Stomach smooth muscle (tissue), 2 donors: ENCODE data around the gene OAS3.

ENCODE experiments used
- H3K27ac ChIP-seq: one replicate; pipeline ENCODE4 v1.7.0; 2013; ENCODE audit warnings: mild to moderate bottlenecking, low read length, inconsistent platforms
- H3K27me3 ChIP-seq, 2 donors: one replicate each; pipeline ENCODE4 v1.7.0; 2013; ENCODE audit warnings: low read length in 2 of 2; ENCODE audit not compliant: insufficient read depth in 2 of 2, control insufficient read depth in 1 of 2
- H3K36me3 ChIP-seq, 2 donors: one replicate each; pipeline ENCODE4 v1.7.0; 2013; ENCODE audit warnings: low read length in 2 of 2; ENCODE audit not compliant: control insufficient read depth in 2 of 2, insufficient read depth in 2 of 2
- H3K4me1 ChIP-seq: one replicate; pipeline ENCODE4 v1.7.0; 2013; ENCODE audit warnings: low read length; ENCODE audit not compliant: control insufficient read depth, insufficient read depth
- H3K4me3 ChIP-seq, 2 donors: one replicate each; pipeline ENCODE4 v1.7.0; 2013; ENCODE audit warnings: low read length in 2 of 2
- H3K9ac ChIP-seq, 2 donors: one replicate each; pipeline ENCODE4 v1.7.0; 2013; ENCODE audit warnings: low read length in 2 of 2, mild to moderate bottlenecking in 1 of 2
- H3K9me3 ChIP-seq, 2 donors: one replicate each; pipeline ENCODE4 v1.7.0; 2013; ENCODE audit warnings: low read length in 2 of 2; ENCODE audit not compliant: control insufficient read depth in 2 of 2
- donor health status: healthy.
- donor health status: Pancreatic carcinoma.

Gene OAS3, protein sequence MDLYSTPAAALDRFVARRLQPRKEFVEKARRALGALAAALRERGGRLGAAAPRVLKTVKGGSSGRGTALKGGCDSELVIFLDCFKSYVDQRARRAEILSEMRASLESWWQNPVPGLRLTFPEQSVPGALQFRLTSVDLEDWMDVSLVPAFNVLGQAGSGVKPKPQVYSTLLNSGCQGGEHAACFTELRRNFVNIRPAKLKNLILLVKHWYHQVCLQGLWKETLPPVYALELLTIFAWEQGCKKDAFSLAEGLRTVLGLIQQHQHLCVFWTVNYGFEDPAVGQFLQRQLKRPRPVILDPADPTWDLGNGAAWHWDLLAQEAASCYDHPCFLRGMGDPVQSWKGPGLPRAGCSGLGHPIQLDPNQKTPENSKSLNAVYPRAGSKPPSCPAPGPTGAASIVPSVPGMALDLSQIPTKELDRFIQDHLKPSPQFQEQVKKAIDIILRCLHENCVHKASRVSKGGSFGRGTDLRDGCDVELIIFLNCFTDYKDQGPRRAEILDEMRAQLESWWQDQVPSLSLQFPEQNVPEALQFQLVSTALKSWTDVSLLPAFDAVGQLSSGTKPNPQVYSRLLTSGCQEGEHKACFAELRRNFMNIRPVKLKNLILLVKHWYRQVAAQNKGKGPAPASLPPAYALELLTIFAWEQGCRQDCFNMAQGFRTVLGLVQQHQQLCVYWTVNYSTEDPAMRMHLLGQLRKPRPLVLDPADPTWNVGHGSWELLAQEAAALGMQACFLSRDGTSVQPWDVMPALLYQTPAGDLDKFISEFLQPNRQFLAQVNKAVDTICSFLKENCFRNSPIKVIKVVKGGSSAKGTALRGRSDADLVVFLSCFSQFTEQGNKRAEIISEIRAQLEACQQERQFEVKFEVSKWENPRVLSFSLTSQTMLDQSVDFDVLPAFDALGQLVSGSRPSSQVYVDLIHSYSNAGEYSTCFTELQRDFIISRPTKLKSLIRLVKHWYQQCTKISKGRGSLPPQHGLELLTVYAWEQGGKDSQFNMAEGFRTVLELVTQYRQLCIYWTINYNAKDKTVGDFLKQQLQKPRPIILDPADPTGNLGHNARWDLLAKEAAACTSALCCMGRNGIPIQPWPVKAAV

DNA sequence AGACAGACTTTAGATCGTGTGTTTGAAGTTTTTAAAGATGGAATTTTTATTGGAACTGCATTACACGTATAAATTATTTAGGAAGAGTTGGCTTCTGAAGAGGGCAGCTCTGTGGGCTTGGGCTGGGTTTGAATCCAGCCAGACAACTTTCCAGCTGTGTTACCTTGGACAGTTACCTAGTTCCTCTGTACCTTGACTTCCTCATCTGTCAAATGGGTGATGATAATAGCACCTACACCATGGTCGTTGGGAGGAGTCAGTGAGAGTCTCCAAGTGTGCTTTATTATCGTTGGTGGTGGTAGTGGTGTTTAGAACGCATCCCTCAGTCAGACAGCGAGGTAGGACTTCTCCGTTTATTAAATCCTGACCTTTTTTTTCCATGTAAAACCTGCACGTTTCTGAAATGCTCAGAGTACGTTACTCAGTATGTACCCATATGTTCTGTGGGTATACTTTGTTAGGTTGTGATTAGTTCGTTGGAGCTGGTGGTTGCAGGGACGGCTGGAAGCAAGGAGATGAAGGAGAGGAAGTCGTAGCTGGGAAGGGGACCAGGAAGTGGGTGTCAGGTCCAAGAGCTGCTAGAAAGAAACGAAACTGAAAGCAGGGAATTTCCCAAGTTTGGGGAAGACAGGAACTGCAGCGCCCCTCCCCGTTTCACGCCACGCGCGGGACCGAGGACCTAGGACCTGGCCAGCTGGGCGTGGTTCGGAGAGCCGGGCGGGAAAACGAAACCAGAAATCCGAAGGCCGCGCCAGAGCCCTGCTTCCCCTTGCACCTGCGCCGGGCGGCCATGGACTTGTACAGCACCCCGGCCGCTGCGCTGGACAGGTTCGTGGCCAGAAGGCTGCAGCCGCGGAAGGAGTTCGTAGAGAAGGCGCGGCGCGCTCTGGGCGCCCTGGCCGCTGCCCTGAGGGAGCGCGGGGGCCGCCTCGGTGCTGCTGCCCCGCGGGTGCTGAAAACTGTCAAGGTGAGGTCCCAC, at the start of gene OAS3:
TSS of gene OAS3 (plus strand) at position 734 of the 979 bp plus-strand sequence. CDS start at position 791, 57 bp downstream.
- H3K36me3 ChIP-seq, result no peaks in the 10 kb centered on the region
- H3K27me3 ChIP-seq, result no peaks in the 10 kb centered on the region
- H3K9me3 ChIP-seq, result no peaks in the 10 kb centered on the region
- peak within 1 kb of the TSS; percentile 77 to 84 for H3K9ac ChIP-seq
- peaks cover 17% of the 10 kb centered on the region for H3K4me1 ChIP-seq
- peak within 1 kb of the TSS; percentile 31 for H3K27ac ChIP-seq
- peak within 1 kb of the TSS; percentile 88 to 92 for H3K4me3 ChIP-seq

DNA sequence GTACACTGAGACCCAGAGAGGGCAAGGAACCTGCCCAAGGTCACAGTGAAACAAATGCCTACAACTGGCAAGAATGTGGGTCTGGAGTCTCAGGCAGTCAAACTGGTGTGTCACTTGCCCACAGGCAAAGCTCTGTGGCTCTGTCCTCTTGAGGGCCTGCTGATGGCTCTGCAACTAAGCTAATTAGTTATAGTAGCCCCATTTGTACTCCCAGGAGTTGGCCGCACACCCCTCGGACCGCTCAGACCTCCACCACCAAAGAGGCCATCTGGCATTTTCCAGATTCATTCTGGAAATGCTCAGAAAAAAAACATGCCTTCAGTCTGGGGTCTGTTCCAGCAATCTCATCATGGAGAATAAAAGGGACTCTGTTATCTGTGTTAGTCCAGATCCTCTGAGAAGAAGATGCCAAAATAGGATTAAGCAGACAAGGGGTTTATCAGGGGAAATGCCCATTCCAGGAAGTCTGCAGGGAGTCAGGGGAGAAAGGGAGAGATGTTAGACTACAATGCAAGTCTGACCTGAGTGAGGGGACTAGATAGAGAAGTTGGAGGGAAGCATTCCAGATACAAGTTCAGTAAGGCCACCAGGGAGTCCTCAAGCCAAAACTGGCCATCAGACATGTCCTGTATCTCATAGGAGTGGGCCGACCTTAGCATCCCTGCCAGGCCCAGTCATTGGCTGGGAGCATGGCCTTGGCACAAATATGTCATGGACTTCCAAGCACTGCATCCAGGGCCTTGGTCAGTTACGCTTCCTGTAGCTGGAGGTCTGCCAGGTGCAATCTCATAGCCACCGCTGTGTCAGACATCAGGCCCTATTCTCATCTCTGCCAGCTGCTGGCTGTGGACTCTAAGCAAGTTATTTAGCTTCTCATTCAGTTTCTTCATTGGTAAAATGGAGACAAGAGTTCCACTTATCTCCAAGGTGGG, 46.9 kb upstream of the OAS3 start:
- peaks cover 0 to 4% of the 10 kb centered on the region in 2 donors for H3K9me3 ChIP-seq
- H3K4me1 ChIP-seq, result no peaks in the 10 kb centered on the region
- H3K27ac ChIP-seq, result no peak overlapping the region
- peaks cover 0 to 5% of the 10 kb centered on the region in 2 donors for H3K27me3 ChIP-seq
- no peak overlapping the region for H3K9ac ChIP-seq
- H3K4me3 ChIP-seq, result no peak overlapping the region
- no peaks in the 10 kb centered on the region for H3K36me3 ChIP-seq

DNA sequence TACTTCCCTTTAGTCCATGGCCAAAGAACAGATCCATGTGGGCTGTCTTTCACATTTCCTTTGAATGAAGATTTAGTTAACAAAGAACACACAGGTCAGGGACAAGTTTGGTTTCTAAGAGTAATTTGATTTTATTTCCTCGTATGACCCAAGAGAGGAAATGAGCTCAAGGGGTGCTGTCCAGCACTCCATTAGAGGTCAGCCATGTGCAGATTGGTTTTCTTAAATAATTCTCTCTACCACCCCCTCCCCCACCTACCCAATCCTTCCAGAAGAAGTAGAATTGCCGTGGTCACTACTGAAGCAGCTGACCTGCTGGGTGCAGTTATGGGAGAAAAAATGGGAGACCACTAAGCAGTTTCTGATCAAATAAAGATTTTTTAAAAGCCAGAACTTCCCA, 45.4 kb upstream of the OAS3 start:
- no peaks in the 10 kb centered on the region for H3K9me3 ChIP-seq
- H3K9ac ChIP-seq, result no peak overlapping the region
- peaks cover 2 to 4% of the 10 kb centered on the region in 2 donors for H3K27me3 ChIP-seq
- H3K27ac ChIP-seq, result no peak overlapping the region
- no peaks in the 10 kb centered on the region for H3K4me1 ChIP-seq
- H3K4me3 ChIP-seq, result no peak overlapping the region
- H3K36me3 ChIP-seq, result no peaks in the 10 kb centered on the region

DNA sequence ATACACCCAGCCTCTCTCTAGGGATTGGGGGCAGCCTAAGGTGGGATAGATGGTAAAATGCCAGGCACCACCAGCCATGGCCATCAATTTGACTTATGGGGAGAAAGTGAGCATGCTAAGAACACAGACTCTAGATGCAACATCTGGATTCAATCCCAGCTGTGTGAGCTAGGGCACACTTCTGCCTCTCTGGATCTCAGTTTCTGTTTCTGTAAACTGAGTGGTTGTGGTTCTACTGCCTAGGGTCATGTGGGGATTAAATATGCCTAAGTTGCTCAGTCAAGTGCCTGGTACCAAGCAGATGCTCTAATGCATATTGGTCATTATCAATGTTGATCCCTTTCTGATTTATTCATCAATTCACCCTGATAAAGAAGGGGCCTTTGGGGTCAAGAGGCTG, 44.1 kb upstream of the OAS3 start:
- H3K27me3 ChIP-seq, result peaks cover 2 to 5% of the 10 kb centered on the region in 2 donors
- H3K9me3 ChIP-seq, result no peaks in the 10 kb centered on the region
- no peak overlapping the region for H3K4me3 ChIP-seq
- no peak overlapping the region for H3K27ac ChIP-seq
- H3K4me1 ChIP-seq, result no peaks in the 10 kb centered on the region
- no peaks in the 10 kb centered on the region for H3K36me3 ChIP-seq
- no peak overlapping the region for H3K9ac ChIP-seq

DNA sequence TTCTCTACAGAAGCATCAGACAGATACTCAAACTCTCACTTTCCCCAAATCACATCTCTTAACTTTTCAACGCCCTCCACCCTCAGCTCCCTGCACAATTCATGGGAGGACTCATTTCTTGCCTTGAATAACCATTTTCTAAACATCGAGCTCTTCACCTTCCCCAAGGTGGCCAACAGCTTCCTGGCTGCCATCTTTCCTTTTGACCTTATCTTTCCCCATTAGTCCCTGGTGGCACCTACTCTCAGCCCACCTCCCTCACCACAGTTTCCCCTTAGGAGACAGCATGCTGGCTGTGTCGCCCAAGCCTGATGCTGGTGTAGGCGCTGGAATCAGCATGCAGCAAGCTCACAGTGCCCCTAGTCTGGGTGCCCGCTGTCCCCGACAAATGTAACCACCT, 39.9 kb upstream of the OAS3 start:
- H3K9me3 ChIP-seq, result no peaks in the 10 kb centered on the region
- no peak overlapping the region for H3K9ac ChIP-seq
- no peak overlapping the region for H3K27ac ChIP-seq
- H3K27me3 ChIP-seq, result peaks cover 2 to 3% of the 10 kb centered on the region in 2 donors
- no peak overlapping the region for H3K4me3 ChIP-seq
- H3K4me1 ChIP-seq, result no peaks in the 10 kb centered on the region
- no peaks in the 10 kb centered on the region for H3K36me3 ChIP-seq

DNA sequence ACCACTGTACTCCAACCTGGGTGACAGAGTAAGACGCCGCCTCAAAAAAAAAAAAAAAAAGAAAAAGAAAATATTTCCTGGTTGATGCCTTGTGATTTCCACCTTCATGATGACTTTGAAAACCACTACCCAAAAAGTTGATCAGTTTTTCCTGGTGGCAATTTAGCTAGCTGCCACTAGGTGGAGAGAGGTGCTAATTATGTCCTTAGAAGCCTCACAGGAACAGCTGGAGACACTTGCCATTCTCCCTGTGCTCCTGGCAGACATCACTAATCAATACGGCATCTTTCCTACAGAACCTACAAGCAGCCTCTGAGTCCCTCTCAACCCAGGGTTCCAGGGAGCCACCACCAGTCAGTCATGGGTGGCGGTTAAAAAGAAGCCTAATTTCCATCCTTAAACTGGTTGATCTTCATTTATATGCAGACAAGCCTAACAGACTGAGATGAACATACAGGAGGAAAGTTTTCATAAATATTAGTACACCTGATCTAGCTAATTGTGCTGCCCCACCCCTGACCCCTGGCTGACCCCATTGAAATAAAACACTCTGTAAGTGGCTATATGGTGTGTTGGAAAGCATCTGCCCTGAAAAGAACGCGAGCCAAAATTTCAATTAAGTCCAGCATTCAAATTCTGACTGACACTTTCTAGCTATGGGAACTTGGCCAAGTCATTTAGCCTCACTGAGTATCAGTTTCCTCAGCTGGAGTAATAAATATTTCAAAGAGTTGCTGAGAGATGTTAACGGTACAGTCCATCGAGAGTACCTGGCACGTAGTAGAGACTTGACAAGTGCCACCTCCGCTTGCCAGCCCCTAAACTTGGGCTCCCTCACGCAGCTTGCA, 37.8 kb upstream of the OAS3 start:
- Histone ChIP-seq H3K27ac (no peak overlapping the region), H3K4me1 (no peaks in the 10 kb centered on the region), H3K9me3 (no peaks in the 10 kb centered on the region), H3K9ac (no peak overlapping the region), H3K4me3 (no peak overlapping the region), H3K36me3 (no peaks in the 10 kb centered on the region), H3K27me3 (peaks cover 2 to 3% of the 10 kb centered on the region in 2 donors)

DNA sequence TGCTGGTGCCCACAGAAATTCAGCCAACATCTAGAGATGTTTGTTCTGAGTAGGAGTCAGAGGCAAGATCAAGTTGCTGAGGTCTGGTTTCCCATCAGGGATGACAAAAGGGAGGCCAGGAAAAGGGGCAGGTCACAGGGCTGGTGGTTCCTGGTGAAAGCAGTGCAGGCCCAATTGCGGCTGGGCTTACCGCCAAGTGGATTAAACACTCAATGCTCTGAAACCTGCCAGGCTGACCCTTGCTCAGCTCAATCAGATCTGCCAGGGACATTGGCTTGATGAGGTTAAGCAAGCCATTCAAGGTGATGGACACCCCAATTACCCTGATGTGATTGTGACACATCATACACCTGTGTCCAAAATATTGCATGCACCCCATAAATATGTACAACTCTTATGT, 37.0 kb upstream of the OAS3 start:
- Histone ChIP-seq H3K9me3 (no peaks in the 10 kb centered on the region), H3K4me1 (no peaks in the 10 kb centered on the region), H3K36me3 (no peaks in the 10 kb centered on the region)

DNA sequence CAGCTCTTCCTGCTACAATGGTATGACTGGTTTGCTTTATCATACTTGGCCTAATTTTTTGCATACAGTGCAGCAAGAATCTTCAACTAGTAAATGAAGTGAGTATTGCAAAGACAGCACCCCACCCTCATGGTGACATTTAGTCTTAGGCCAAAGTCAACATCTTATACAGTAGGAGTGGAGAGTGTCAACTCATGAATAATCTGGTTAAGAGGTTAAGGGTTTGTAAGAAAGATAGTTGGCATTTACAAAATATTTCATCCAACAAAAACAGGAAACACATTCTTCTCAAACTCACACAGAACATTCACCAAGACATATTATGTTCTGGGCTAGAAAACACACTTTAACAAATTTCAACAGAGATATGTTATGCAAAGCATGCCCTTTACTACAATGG, 33.7 kb upstream of the OAS3 start:
- no peaks in the 10 kb centered on the region for H3K9me3 ChIP-seq
- H3K27ac ChIP-seq, result no peak overlapping the region
- H3K36me3 ChIP-seq, result no peaks in the 10 kb centered on the region
- no peak overlapping the region for H3K4me3 ChIP-seq
- peaks cover 3% of the 10 kb centered on the region for H3K4me1 ChIP-seq
- H3K9ac ChIP-seq, result no peak overlapping the region
- no peaks in the 10 kb centered on the region for H3K27me3 ChIP-seq

More for the DNA sequence above, 37.0 kb upstream of the OAS3 start:
- H3K27me3 ChIP-seq, result peaks cover 2 to 3% of the 10 kb centered on the region in 2 donors
- H3K4me3 ChIP-seq, result no peak overlapping the region
- no peak overlapping the region for H3K27ac ChIP-seq
- H3K9ac ChIP-seq, result no peak overlapping the region
